HG03575 (cell line): ENCODE measurements around the gene DGCR2.

Experiments
- ATAC-seq: cut with Tn5 transposase; IDR thresholded peaks from one replicate; pipeline ENCODE4 v1.9.1; 2021; ENCODE audit not compliant: unreplicated experiment, insufficient number of reproducible peaks, low FRiP score; ENCODE audit errors: extremely low read depth

The DGCR2 gene

DNA sequence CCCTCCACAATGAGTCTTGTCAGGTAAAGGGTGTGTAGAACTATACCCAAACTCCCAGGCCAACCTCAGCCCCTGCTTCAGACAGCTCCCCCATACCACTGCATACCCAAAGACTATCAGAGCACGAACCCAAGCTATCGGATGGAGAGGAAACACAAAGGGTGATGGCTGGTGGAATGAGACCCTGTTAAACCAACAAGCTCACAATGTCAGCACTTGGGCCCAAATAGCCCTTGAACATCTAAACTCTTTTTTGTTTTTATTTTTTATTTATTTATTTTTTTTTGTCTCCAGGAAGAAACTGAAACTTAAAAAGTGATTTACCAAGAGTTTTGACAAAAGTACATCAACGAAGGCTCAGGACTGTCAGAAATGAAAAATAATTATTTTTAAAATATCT lies 10.6 kb downstream of the DGCR2 start:
- no peak for ATAC-seq

DNA sequence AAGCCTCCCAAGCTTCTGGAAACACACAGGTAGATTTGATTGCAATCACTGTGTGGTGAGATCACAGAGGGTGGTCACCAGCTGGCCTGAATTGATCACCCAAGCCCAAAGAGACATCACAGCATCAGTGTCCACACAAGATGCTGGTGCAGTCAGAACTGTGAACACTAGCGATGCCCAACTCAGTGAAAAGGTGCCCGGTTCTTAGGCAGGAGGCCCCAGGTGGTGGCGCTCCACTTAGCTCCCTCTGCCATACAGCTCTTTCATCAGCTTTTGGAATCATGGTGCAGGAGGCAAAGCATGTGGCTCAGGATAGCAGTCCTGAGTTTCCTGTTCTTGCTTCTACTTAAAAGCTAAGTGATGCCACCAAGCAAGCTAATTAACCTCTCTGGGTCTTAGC lies 11.1 kb downstream of the DGCR2 start:
- ATAC-seq, result no peak

DNA sequence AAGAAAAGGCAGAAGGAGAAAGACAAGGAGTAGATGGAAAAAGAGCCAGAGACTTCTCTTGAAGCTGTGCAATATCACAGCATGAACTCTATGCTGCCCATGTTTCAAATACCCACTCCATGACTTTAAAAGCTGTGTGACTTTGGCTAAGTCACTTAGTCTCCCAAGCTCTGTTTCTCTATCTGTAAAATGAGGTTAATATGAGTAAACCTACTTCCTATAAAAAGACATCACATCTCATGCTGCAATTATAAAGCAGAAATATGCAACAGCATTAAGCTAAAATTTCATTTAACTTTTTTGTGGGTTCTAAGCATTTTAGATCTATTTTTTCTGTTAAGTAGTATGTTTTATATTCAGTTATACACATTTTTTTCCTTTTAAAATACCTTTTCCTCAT lies 11.6 kb downstream of the DGCR2 start:
- no peak for ATAC-seq

DNA sequence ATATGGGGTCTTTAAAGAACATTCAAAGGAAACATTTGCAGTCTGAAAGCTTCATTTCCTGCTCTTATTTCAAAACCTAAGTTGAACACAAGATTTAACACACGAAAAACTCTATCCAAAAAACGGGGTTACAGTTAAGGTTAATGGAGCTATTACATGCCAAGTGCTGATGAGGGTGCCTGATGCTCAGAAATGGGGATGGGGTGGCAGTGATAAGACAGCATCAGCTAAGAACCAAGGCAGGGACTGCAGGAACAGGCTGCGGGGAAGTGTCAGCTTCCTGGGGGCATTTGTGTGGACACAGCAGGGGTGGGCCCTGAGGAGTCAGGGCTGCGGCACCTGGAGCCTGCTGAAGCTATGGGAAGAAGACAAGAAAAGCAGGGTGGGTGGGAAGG lies 12.2 kb downstream of the DGCR2 start:
- no peak for ATAC-seq

DNA sequence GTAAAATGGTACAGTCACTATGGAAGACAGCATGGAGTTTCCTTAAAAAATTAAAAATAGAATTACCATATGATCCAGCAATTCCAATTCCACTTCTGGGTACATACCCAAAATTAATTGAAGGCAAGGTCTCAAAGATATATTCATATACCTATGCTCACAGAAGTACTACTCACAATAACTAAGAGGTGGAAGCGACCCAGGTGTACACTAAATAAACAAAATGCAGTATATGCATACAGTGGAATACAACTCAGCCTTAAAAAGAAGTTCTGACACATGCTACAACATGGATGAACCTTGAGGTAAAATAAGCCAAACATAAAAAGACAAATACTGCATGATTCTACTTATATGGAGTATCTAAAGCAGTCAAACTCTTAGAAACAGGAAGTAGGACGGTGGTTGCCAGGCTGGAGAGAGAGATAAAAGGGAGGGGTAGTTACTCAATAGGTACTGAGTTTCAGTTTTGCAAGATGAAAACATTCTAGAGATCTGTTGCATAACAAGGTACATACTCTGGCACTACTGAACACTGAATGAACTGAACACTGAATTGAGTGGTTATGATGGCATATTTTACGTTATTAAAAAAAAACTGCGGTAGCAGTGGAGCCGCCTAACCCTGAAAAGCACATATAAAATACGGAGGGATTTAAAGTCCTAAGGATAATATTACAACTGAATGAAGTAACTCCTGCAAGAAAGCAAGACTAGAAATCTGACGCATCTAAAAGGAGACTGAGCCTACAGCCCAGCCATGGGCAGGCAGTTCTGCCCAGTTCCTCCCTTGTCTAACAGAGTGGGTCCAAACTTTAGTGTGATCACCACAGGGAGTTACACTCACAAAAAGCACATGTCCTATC lies 12.8 kb downstream of the DGCR2 start:
- peak; percentile 51 for ATAC-seq

DNA sequence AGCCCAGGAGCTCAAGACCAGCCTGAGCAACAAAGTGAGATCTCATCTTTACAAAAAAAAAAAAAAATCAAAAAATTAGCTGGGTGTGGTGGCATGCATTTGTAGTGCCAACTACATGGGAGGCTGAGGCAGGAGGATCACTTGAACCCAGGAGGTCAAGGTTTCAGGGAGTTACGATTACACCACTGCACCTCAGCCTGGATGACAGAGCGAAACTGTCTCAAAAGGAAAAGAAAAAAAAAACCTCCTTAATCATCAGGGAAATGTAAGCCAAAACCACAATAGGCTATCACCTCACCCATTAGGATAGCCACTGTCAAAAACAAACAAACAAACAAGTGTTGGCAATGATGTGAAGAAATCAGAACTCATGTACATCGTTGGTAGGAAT lies 13.4 kb downstream of the DGCR2 start:
- ATAC-seq, result no peak

GRCh38 chr22:19107730-19108074 lies 14.5 kb downstream of the DGCR2 start:
- ATAC-seq, result no peak

- ATAC-seq, result no peak
These were observed 15.1 kb downstream of the DGCR2 start for GRCh38 chr22:19106886-19107729.

- no peak for ATAC-seq
These were observed 16.1 kb downstream of the DGCR2 start for GRCh38 chr22:19105867-19106802.

GRCh38 chr22:19105456-19105855 lies 16.8 kb downstream of the DGCR2 start:
- ATAC-seq, result no peak

- ATAC-seq, result no peak
These were observed 18.1 kb downstream of the DGCR2 start for GRCh38 chr22:19103880-19104821.

- no peak for ATAC-seq
These were observed 24.1 kb downstream of the DGCR2 start for GRCh38 chr22:19098157-19098556.

DNA sequence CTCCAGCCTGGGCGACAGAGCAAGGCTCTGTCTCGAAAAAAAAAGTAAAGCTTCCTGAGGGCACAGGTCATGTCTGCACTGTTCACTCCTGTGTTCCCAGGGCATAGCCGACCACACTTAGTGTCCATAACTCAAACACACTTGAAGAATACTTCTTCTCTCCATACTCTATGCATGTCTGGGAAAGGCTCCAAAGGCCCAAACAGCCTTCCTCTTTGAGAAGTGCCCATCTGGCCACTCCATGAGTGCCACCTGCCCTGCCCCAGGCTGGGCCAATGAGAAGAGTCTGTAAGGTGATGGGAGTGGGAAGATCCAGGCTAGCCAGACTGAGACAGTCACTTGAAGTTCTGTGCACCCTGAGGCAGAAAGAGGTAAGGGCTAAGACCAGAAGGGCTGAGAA lies 24.7 kb downstream of the DGCR2 start:
- ATAC-seq, result no peak

DNA sequence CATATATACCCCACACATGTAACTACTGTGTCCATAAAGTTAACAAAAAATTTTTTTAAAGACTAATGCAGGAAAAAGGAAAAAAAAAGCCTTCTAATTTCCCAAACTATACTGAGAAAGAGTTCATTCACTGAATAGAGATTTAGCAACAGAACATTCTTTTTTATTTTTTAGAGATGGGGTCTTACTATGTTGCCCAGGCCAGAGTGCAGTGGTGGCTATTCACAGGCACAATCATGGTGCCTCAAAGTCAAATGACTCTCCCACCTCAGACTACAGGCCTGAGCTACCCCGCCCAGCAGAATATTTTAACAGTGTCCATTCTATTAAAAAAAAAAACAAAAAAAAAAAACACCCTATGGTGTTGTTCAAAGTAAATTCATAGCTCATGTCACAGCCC lies 25.7 kb downstream of the DGCR2 start:
- no peak for ATAC-seq

DNA sequence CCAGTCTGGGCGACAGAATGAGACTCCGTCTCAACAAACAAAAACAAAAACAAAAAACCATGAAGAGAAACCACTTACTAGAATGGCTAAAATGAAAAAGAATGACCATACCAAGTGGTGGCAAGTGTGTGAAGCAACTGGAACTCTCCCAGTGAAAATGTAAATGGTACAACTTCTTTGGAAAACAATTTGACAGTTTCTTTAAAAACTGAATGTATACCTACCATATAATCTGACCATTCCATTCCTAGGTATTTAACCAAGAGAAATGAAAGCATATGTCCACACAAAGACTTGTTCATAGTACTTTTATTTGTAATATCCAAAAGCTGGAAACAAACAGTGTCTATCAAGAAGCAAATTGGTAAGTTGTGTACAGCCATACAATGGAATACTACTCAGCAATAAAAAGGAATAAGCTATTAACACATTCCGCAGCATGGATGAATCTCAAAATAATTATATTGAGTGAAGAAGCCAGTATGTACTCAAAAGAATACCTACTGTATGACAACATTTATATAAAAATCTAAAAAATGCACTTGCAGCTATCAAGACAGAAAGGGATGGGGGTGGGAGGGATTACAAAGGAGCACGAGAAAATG lies 27.7 kb downstream of the DGCR2 start:
- ATAC-seq, result no peak

DNA sequence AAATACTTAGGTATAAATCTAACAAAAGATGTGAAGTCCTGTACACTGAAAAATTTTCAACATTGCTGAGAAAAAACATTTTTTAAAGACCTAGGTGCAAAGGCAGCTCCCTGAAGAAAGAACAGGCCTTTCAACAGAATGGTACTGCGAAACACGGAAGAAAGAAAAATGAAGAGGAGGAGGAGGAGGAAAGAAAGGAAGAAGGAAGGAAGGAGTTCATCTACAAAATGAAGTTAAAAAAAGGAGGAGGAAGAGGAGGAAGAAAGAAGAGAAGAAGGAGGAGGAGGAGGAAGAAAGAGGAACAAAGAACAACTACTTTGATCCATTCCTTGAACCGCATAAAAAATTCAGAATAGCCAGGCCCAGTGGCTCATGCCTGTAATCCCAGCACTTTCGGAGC lies 29.5 kb downstream of the DGCR2 start:
- no peak for ATAC-seq

DNA sequence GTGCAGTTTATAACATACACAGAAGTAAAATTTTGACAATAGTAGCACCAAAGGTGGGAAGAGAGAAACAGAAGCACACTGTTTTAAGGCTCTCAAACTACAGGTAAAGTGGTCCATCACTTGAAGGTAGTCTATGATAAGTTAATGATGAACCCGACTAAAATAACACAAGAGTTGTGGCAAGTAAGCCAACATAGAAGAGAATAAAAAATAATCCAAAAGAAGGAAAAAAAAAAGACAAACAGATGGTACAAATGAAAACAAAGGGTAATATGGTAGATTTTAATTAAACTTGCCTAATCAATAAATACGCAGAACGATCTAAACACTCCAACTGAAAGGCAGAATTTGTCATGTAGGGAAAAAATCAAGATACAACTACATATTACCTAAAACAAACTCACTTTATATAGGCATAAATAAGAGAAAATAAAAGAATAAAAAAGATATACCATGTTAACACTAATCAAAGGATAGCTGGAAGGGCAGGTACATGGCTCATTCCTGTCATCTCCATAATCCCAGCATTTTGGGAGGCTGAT lies 31.6 kb downstream of the DGCR2 start:
- ATAC-seq, result no peak

DNA sequence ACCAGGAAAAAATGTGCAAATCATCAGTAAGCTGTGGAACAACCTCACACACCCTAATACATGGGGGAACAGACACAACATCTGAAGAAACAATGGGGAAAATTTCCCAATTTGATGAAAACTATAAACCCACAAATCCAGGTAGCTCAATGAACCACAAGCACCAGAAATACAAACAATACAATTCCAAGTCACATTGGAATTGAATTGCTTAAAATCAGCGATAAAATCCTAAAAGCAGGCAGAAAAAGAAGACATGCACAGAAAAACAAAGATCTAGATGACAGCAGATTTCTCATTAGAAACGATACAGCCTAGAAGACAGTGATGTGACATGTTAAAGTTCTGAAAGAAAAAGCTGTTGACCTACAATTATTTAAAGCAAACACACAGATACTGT lies 32.0 kb downstream of the DGCR2 start:
- no peak for ATAC-seq
